ENCODE data around the gene EFHB.
"Not testable (repeated sequence)": the region's sequence is repeated elsewhere in the genome, so short reads cannot be mapped to it uniquely, and the experiment has no call there.

The EFHB gene

GRCh38 chr3:19960696-19961095 is 26.7 kb upstream of the EFHB start:
- Histone ChIP-seq H3K27me3 (no peaks in the 10 kb centered on the region), H3K36me3 (no peaks in the 10 kb centered on the region), H3K4me1 (no peaks in the 10 kb centered on the region), H3K9me3 (no peaks in the 10 kb centered on the region), H3K4me3 (ENCODE audit: low read depth, low read length) (no peak overlapping the region)
- no peak for DNase-seq
- no peak for TF ChIP-seq CTCF (IDR thresholded peaks at IDR 0.05; ENCODE audit: low read depth, low read length)

DNA sequence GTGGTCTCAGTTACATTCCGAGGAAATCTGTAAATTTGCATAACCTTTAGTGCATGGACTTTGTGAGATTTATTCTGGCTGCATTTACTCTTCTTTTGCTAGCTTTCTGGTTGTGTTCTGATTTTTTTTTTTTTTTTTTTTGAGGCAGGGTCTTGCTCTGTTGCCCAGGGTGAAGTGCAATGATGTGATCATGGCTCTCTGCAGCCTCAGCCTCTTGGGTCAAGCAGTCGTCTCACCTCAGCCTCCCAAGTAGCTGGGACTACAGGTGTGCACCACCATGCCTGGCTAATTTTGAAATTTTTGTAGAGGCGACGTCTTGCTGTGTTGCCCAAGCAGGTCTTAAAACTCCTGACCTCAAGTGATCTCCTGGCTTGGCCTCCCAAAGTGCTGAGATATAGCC is 25.5 kb upstream of the EFHB start:
- Histone ChIP-seq H3K36me3 (no peaks in the 10 kb centered on the region), H3K27me3 (no peaks in the 10 kb centered on the region), H3K9me3 (no peaks in the 10 kb centered on the region), H3K4me3 (ENCODE audit: low read depth, low read length) (no peak overlapping the region), H3K4me1 (no peaks in the 10 kb centered on the region)
- TF ChIP-seq CTCF (IDR thresholded peaks at IDR 0.05; ENCODE audit: low read depth, low read length): no peak
- DNase-seq: no peak

GRCh38 chr3:19957354-19957753 is 23.3 kb upstream of the EFHB start:
- not testable (repeated sequence) for DNase-seq; H3K4me3 ChIP-seq (ENCODE audit: low read depth, low read length); H3K4me1 ChIP-seq; H3K36me3 ChIP-seq; H3K27me3 ChIP-seq; H3K9me3 ChIP-seq

- TF ChIP-seq CTCF (IDR thresholded peaks at IDR 0.05; ENCODE audit: low read depth, low read length): no peak
- Histone ChIP-seq H3K36me3 (peaks cover 3% of the 10 kb centered on the region; the same call in 1 of the 2 replicates), H3K9me3 (no peaks in the 10 kb centered on the region), H3K27me3 (no peaks in the 10 kb centered on the region), H3K4me1 (no peaks in the 10 kb centered on the region), H3K4me3 (ENCODE audit: low read depth, low read length) (no peak overlapping the region)
- no peak for DNase-seq
Measured at GRCh38 chr3:19954676-19955075, 20.7 kb upstream of the EFHB start.

DNA sequence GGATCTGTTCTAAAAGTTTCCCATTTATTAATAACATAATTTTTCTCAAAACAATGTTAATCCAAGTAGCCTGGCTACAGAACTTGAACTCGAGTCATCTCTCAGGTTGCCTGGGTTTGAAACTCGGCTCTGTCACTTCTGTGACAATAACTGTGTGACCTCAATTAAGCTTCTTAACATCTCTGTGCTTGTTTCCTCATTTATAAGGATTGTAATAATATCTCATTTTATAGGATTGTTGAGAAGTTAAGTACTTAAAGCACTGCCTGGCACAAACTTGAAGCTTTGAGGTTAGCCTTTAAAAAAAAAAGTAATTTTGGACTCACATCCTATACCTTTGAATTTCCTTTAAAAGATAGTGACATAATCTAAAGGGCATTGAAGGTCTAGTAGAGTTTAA is 16.3 kb upstream of the EFHB start:
- DNase-seq: no peak
- Histone ChIP-seq H3K36me3 (peaks cover 3% of the 10 kb centered on the region; the same call in 1 of the 2 replicates), H3K4me1 (no peaks in the 10 kb centered on the region), H3K9me3 (no peaks in the 10 kb centered on the region), H3K27me3 (no peaks in the 10 kb centered on the region), H3K4me3 (ENCODE audit: low read depth, low read length) (no peak overlapping the region)
- TF ChIP-seq CTCF (IDR thresholded peaks at IDR 0.05; ENCODE audit: low read depth, low read length): no peak

DNA sequence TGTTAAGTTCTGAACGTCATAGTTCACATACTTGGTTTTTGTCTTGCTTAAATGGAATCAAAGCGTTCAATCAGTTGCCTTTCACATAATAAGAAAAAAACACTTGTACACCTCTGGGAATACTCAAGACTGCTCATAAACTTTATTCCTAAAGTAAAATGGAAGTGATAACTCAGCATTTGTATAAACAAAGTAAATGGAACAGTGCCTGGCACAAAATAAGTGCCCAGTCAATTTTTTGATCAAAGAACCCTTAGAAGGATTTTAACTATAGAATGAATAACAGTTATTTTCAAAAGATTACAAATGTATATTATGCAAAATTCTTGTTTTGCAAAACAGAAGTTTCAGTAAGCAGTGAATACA is 14.2 kb upstream of the EFHB start:
- Histone ChIP-seq H3K9me3 (no peaks in the 10 kb centered on the region), H3K4me3 (ENCODE audit: low read depth, low read length) (peak overlapping the region; percentile 84), H3K27me3 (no peaks in the 10 kb centered on the region), H3K4me1 (no peaks in the 10 kb centered on the region), H3K36me3 (peaks cover 3% of the 10 kb centered on the region; the same call in 1 of the 2 replicates)
- no peak for TF ChIP-seq CTCF (IDR thresholded peaks at IDR 0.05; ENCODE audit: low read depth, low read length)
- DNase-seq: no peak

Data from BE2C (cell line).